Measurements from ENCODE around the gene SLAIN1. TPM values are rescaled to one million over a fixed set of nuclear protein-coding genes. Genes with fewer than 3 reads are reported as not detected.

SLAIN1 gene
- total and polyA plus RNA-seq, 10 of the 15 experiments (the other 5 are each of a cell fraction or from before 2014, with no cell fraction given) = 11.9 to 140 (median 56.9) TPM

GRCh38 chr13:77784515-77784914 lies 87.0 kb downstream of the SLAIN1 start (continued):
- no peak for TF ChIP-seq ZNF207 (IDR thresholded peaks at IDR 0.05; ENCODE audit: borderline replicate concordance)
- no peak for TF ChIP-seq NBN (IDR thresholded peaks at IDR 0.05)
- no peak for TF ChIP-seq CREM (IDR thresholded peaks at IDR 0.05; ENCODE audit: low read depth)
- TF ChIP-seq YY1 (IDR thresholded peaks at IDR 0.05; ENCODE audit: low read depth, low read length) = no peak
- TF ChIP-seq TAF1 (IDR thresholded peaks at IDR 0.05; ENCODE audit: borderline replicate concordance, low read depth, low read length) = no peak
- no peak for TF ChIP-seq RELA (IDR thresholded peaks at IDR 0.05; ENCODE audit: borderline replicate concordance, partially characterized antibody)
- no peak for TF ChIP-seq FOXK2 (IDR thresholded peaks at IDR 0.05)
- TF ChIP-seq EED (IDR thresholded peaks at IDR 0.05; ENCODE audit: low read depth) = no peak
- no peak for TF ChIP-seq ETV6 (conservative IDR thresholded peaks at IDR 0.05 in 1 of 2, IDR thresholded peaks at IDR 0.05 in 1 of 2; ENCODE audit: borderline replicate concordance in 1 of 2, low read depth in 1 of 2)
- TF ChIP-seq YBX1 (IDR thresholded peaks at IDR 0.05) = no peak
- TF ChIP-seq HSF1 (IDR thresholded peaks at IDR 0.05; ENCODE audit: low read depth, low read length) = no peak

GRCh38 chr13:77786695-77787287 lies 89.3 kb downstream of the SLAIN1 start:
- no peaks in the 10 kb centered on the region for H3K79me2 ChIP-seq (ENCODE audit: control insufficient read depth, insufficient read depth, low read length)
- no peak overlapping the region for H2AFZ ChIP-seq (ENCODE audit: control insufficient read depth, low read depth, low read length)
- no peaks in the 10 kb centered on the region; the same call in 2 of the 3 replicates for H3K9me3 ChIP-seq (replicated peaks; ENCODE audit: control insufficient read depth, insufficient read depth, low read length)
- H3K4me2 ChIP-seq (ENCODE audit: control insufficient read depth, insufficient read depth) = no peak overlapping the region
- no peaks in the 10 kb centered on the region for H3K36me3 ChIP-seq (ENCODE audit: control insufficient read depth in 2 of 2, insufficient read depth in 2 of 2, low read length in 1 of 2)
- FAIRE-seq (no peak), DNase-seq (ENCODE audit: low read depth, low spot score) (no peak), ATAC-seq (no peak)
- H4K20me1 ChIP-seq (ENCODE audit: control insufficient read depth, insufficient read depth) = no peaks in the 10 kb centered on the region
- no peaks in the 10 kb centered on the region for H3K4me1 ChIP-seq (ENCODE audit: control insufficient read depth, insufficient read depth, low read length)
- TF ChIP-seq KDM1A (IDR thresholded peaks at IDR 0.05; ENCODE audit: borderline replicate concordance) = no peak
- TF ChIP-seq, protein P1, sequence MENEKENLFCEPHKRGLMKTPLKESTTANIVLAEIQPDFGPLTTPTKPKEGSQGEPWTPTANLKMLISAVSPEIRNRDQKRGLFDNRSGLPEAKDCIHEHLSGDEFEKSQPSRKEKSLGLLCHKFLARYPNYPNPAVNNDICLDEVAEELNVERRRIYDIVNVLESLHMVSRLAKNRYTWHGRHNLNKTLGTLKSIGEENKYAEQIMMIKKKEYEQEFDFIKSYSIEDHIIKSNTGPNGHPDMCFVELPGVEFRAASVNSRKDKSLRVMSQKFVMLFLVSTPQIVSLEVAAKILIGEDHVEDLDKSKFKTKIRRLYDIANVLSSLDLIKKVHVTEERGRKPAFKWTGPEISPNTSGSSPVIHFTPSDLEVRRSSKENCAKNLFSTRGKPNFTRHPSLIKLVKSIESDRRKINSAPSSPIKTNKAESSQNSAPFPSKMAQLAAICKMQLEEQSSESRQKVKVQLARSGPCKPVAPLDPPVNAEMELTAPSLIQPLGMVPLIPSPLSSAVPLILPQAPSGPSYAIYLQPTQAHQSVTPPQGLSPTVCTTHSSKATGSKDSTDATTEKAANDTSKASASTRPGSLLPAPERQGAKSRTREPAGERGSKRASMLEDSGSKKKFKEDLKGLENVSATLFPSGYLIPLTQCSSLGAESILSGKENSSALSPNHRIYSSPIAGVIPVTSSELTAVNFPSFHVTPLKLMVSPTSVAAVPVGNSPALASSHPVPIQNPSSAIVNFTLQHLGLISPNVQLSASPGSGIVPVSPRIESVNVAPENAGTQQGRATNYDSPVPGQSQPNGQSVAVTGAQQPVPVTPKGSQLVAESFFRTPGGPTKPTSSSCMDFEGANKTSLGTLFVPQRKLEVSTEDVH (IDR thresholded peaks at IDR 0.05; ENCODE audit: low read depth, partially characterized antibody) = no peak
- no peak for TF ChIP-seq ZSCAN29 (IDR thresholded peaks at IDR 0.05)
- no peak for TF ChIP-seq STAT3 (IDR thresholded peaks at IDR 0.05; ENCODE audit: low read depth, low read length)
- TF ChIP-seq, protein P2, sequence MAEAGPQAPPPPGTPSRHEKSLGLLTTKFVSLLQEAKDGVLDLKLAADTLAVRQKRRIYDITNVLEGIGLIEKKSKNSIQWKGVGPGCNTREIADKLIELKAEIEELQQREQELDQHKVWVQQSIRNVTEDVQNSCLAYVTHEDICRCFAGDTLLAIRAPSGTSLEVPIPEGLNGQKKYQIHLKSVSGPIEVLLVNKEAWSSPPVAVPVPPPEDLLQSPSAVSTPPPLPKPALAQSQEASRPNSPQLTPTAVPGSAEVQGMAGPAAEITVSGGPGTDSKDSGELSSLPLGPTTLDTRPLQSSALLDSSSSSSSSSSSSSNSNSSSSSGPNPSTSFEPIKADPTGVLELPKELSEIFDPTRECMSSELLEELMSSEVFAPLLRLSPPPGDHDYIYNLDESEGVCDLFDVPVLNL (IDR thresholded peaks at IDR 0.05; ENCODE audit: low read depth, low read length) = no peak
- TF ChIP-seq STAT1 (conservative IDR thresholded peaks at IDR 0.05) = no peak
- TF ChIP-seq MXI1 (IDR thresholded peaks at IDR 0.05; ENCODE audit: low read depth, low read length) = no peak
- TF ChIP-seq HDAC6 (IDR thresholded peaks at IDR 0.05; ENCODE audit: unreplicated experiment) = no peak
- TF ChIP-seq EZH2 (IDR thresholded peaks at IDR 0.05; ENCODE audit: borderline replicate concordance, control insufficient read depth, low read depth, low read length) = no peak
- POLR2A ChIA-PET = no interaction called here
- in situ Hi-C loops (cut with MboI) = no loop called here
- SMC1A ChIA-PET (ENCODE audit: uncharacterized antibody, unreplicated experiment) = interaction anchor here (0.8 to 5.2 kb wide), 5 partner anchors 10 to 334 kb away, joined by 3 to 32 read pairs (median 3); no protein-coding TSS in a partner anchor
- RAD21 ChIA-PET (ENCODE audit: unreplicated experiment) = interaction anchor here (3.3 kb wide), 1 partner anchor 334 kb away, joined by 14 read pairs; no protein-coding TSS in a partner anchor
- no TSS peak for BruUV-seq (replicated peaks)
- intact Hi-C loops (cut with micrococcal nuclease; ENCODE audit: unreplicated experiment) = no loop called here
- no peaks in the 10 kb centered on the region for H3K27me3 ChIP-seq (replicated peaks in 1 of 2; ENCODE audit: control insufficient read depth in 2 of 2, insufficient read depth in 2 of 2, low read length in 1 of 2)
- no peak overlapping the region for H3K4me3 ChIP-seq
- WGBS (ENCODE audit: insufficient coverage, insufficient replicate concordance, low lambda C conversion rate, missing lambda C conversion rate) = 63% methylated on average over 2 of the region's 2 CpGs
- H3K9ac ChIP-seq (ENCODE audit: control insufficient read depth, insufficient read depth, low read length) = no peak overlapping the region
- CTCF ChIA-PET = interaction anchor here (0.7 to 8.9 kb wide), 5 partner anchors 11 to 335 kb away, joined by 3 to 109 read pairs (median 6); no protein-coding TSS in a partner anchor
- H3K27ac ChIP-seq (ENCODE audit: control insufficient read depth, insufficient read depth) = no peak overlapping the region

Data from GM12878 (cell line).